Activated CD4-positive, alpha-beta T cell treated with anti-CD3 and anti-CD28 coated beads, Interleukin-2, amount 50 U/mL, for 48 hours (primary cell): ENCODE measurements around the gene TMEM117.
"Not testable (repeated sequence)": the region's sequence is repeated elsewhere in the genome, so short reads cannot be mapped to it uniquely, and the experiment has no call there.

Experiments
- DNase-seq, 2 experiments: peaks; one replicate each; pipeline ENCODE4 v3.0.0-alpha.2; 2020

TMEM117 gene

GRCh38 chr12:43965899-43966298 lies 130.0 kb downstream of the TMEM117 start:
- no peak for DNase-seq

- DNase-seq, result no peak
Observed at GRCh38 chr12:43968736-43969135, 132.9 kb downstream of the TMEM117 start.

GRCh38 chr12:43969882-43970281 lies 134.0 kb downstream of the TMEM117 start:
- DNase-seq, result no peak

GRCh38 chr12:43973385-43973784 lies 137.5 kb downstream of the TMEM117 start:
- no peak for DNase-seq

- no peak for DNase-seq
Observed at GRCh38 chr12:43973993-43974392, 138.1 kb downstream of the TMEM117 start.

- no peak for DNase-seq
Observed at GRCh38 chr12:43976027-43976426, 140.1 kb downstream of the TMEM117 start.

- no peak for DNase-seq
Observed at GRCh38 chr12:43978556-43978955, 142.7 kb downstream of the TMEM117 start.

- no peak for DNase-seq
Observed at GRCh38 chr12:43979450-43979849, 143.6 kb downstream of the TMEM117 start.

GRCh38 chr12:43980627-43981191 lies 144.8 kb downstream of the TMEM117 start:
- no peak for DNase-seq

- no peak for DNase-seq
Observed at GRCh38 chr12:43981726-43982125, 145.8 kb downstream of the TMEM117 start.

- no peak for DNase-seq
Observed at GRCh38 chr12:43982544-43982943, 146.7 kb downstream of the TMEM117 start.

GRCh38 chr12:43988838-43989560 lies 153.1 kb downstream of the TMEM117 start:
- no peak for DNase-seq

- DNase-seq, result no peak
Observed at GRCh38 chr12:43992856-43993255, 157.0 kb downstream of the TMEM117 start.

GRCh38 chr12:44000309-44000952 lies 164.6 kb downstream of the TMEM117 start:
- peak; percentile 4 to 16 for DNase-seq

GRCh38 chr12:44002607-44003006 lies 166.7 kb downstream of the TMEM117 start:
- DNase-seq, result no peak

- DNase-seq, result no peak
Observed at GRCh38 chr12:44003721-44004120, 167.8 kb downstream of the TMEM117 start.

GRCh38 chr12:44015333-44015941 lies 179.6 kb downstream of the TMEM117 start:
- DNase-seq, result no peak

GRCh38 chr12:44017216-44017615 lies 181.3 kb downstream of the TMEM117 start:
- DNase-seq, result no peak

- no peak for DNase-seq
Observed at GRCh38 chr12:44019118-44019517, 183.2 kb downstream of the TMEM117 start.

- no peak for DNase-seq
Observed at GRCh38 chr12:44020555-44020954, 184.7 kb downstream of the TMEM117 start.

- DNase-seq, result no peak
Observed at GRCh38 chr12:44021471-44021971, 185.6 kb downstream of the TMEM117 start.

- no peak for DNase-seq
Observed at GRCh38 chr12:44025499-44025898, 189.6 kb downstream of the TMEM117 start.

- no peak for DNase-seq
Observed at GRCh38 chr12:44026046-44026445, 190.2 kb downstream of the TMEM117 start.

GRCh38 chr12:44026926-44027325 lies 191.0 kb downstream of the TMEM117 start:
- not testable (repeated sequence) for DNase-seq
